GM18519 (cell line): ENCODE data around the gene C8G.

ENCODE experiments used
- ATAC-seq: cut with Tn5 transposase; IDR thresholded peaks from one replicate; pipeline ENCODE4 v1.9.1; 2021; ENCODE audit warnings: mild to moderate bottlenecking, moderate library complexity; ENCODE audit not compliant: unreplicated experiment, low FRiP score

Gene C8G

GRCh38 chr9:136940526-136941230 is 4.4 kb upstream of the C8G start:
- ATAC-seq, result no peak

GRCh38 chr9:136941231-136942111 is 3.6 kb upstream of the C8G start:
- no peak for ATAC-seq

GRCh38 chr9:136942112-136942880 is 2.7 kb upstream of the C8G start:
- no peak for ATAC-seq

GRCh38 chr9:136942881-136943230 is 2.2 kb upstream of the C8G start:
- ATAC-seq, result no peak

GRCh38 chr9:136943291-136944211 is 1.5 kb upstream of the C8G start:
- ATAC-seq, result peak; percentile 2

GRCh38 chr9:136944212-136944518 is 878 bp upstream of the C8G start:
- ATAC-seq, result peak; percentile 23

- ATAC-seq, result no peak
Measured at GRCh38 chr9:136945333-136946227, 537 bp downstream of the C8G start.

GRCh38 chr9:136946228-136947027 is 1.4 kb downstream of the C8G start:
- ATAC-seq, result no peak

- ATAC-seq, result no peak
Measured at GRCh38 chr9:136947028-136947891, 2.2 kb downstream of the C8G start.

GRCh38 chr9:136947955-136948510 is 3.0 kb downstream of the C8G start:
- ATAC-seq, result no peak

GRCh38 chr9:136949239-136949816 is 4.3 kb downstream of the C8G start:
- ATAC-seq, result no peak

GRCh38 chr9:136949817-136950655 is 5.0 kb downstream of the C8G start:
- ATAC-seq, result peak; percentile 67

- no peak for ATAC-seq
Measured at GRCh38 chr9:136950656-136951276, 5.7 kb downstream of the C8G start.

- no peak for ATAC-seq
Measured at GRCh38 chr9:136951541-136952320, 6.7 kb downstream of the C8G start, which contains the start of gene LCN12. Gene LCN12, plus strand, starts transcription at chr9:136952273. Its CDS starts 55 bp downstream, at chr9:136952328.
